Ascending aorta (tissue), 2 donors: ENCODE results near the gene CTNNA2. TPM values are rescaled to one million over a fixed set of nuclear protein-coding genes. Genes with fewer than 3 reads are reported as not detected.
"Not testable (repeated sequence)": the region's sequence is repeated elsewhere in the genome, so short reads cannot be mapped to it uniquely, and the experiment has no call there.

Source experiments
- DNase-seq, 2 donors: peaks; one replicate each; pipeline ENCODE4 v3.0.0-alpha.2; 2019; ENCODE audit warnings: low spot score in 2 of 2
- H3K27ac ChIP-seq, 2 donors: fragments of 200-600 bp; sonication (generic); one replicate each; pipeline ENCODE4 v1.5.1; 2016 to 2017; ENCODE audit warnings: mild to moderate bottlenecking in 1 of 2
- H3K27me3 ChIP-seq: fragments of 200-600 bp; sonication (generic); one replicate; pipeline ENCODE4 v1.5.1; 2017
- H3K36me3 ChIP-seq, 2 donors: fragments of 200-600 bp; sonication (generic); one replicate each; pipeline ENCODE4 v1.5.1; 2016
- H3K4me1 ChIP-seq, 2 donors: fragments of 200-600 bp; sonication (generic); one replicate each; pipeline ENCODE4 v1.5.1; 2016 to 2017; ENCODE audit warnings: mild to moderate bottlenecking in 1 of 2
- H3K4me3 ChIP-seq, 2 donors: fragments of 200-600 bp; sonication (generic); one replicate each; pipeline ENCODE4 v1.5.1; 2016 to 2017; ENCODE audit warnings: mild to moderate bottlenecking in 1 of 2
- H3K9me3 ChIP-seq, 2 donors: fragments of 200-600 bp; sonication (generic); one replicate each; pipeline ENCODE4 v1.5.1; 2016
- CTCF ChIP-seq, 3 experiments: fragments of 200-600 bp in 2 of 3; fragments of 450-650 bp in 1 of 3; sonication (generic) in 2 of 3; IDR thresholded peaks; one replicate each; pipeline ENCODE4 v1.5.1; 2016 to 2019; ENCODE audit warnings: antibody characterized with exemption in 3 of 3, mild to moderate bottlenecking in 1 of 3, moderate library complexity in 1 of 3
- intact Hi-C: fragments of 100-400 bp; cut with DNase I; formaldehyde crosslinking; loops from one replicate; pipeline ENCODE4 v1.15.1; 2023
- total RNA-seq: library from RNA; depleted of rRNA; stranded (reverse); fragments of >200 nt; gene quantifications from one replicate; pipeline ENCODE4 v1.1.0, GENCODE V29; 2016

Gene CTNNA2
- total RNA-seq, 1 donor from 2014 or later: not detected

- Histone ChIP-seq H3K27ac (no peak overlapping the region), H3K9me3 (no peaks in the 10 kb centered on the region), H3K36me3 (no peaks in the 10 kb centered on the region), H3K4me3 (no peak overlapping the region), H3K27me3 (no peaks in the 10 kb centered on the region), H3K4me1 (no peaks in the 10 kb centered on the region)
- intact Hi-C loops: no loop called here
- TF ChIP-seq CTCF (IDR thresholded peaks at IDR 0.05): no peak
- DNase-seq: no peak
Observed at GRCh38 chr2:80135001-80135400, 622.1 kb downstream of the CTNNA2 start.

- Histone ChIP-seq H3K9me3 (no peaks in the 10 kb centered on the region), H3K4me1 (no peaks in the 10 kb centered on the region), H3K36me3 (no peaks in the 10 kb centered on the region), H3K4me3 (no peak overlapping the region), H3K27ac (no peak overlapping the region), H3K27me3 (no peaks in the 10 kb centered on the region)
- no peak for DNase-seq
- no peak for TF ChIP-seq CTCF (IDR thresholded peaks at IDR 0.05)
- intact Hi-C loops: no loop called here
Observed at GRCh38 chr2:80136338-80136737, 623.5 kb downstream of the CTNNA2 start.

GRCh38 chr2:80139001-80139400 is 626.1 kb downstream of the CTNNA2 start:
- intact Hi-C loops: no loop called here
- Histone ChIP-seq H3K36me3 (no peaks in the 10 kb centered on the region), H3K4me3 (no peak overlapping the region), H3K4me1 (no peaks in the 10 kb centered on the region), H3K27ac (no peak overlapping the region), H3K27me3 (no peaks in the 10 kb centered on the region), H3K9me3 (no peaks in the 10 kb centered on the region)
- no peak for TF ChIP-seq CTCF (IDR thresholded peaks at IDR 0.05)
- no peak for DNase-seq

GRCh38 chr2:80141007-80141726 is 628.3 kb downstream of the CTNNA2 start:
- H3K4me3 ChIP-seq: no peak overlapping the region
- TF ChIP-seq CTCF (IDR thresholded peaks at IDR 0.05): no peak
- no peaks in the 10 kb centered on the region for H3K4me1 ChIP-seq
- no peak overlapping the region for H3K27ac ChIP-seq
- no peaks in the 10 kb centered on the region for H3K27me3 ChIP-seq
- DNase-seq: no peak
- intact Hi-C loops: no loop called here
- H3K36me3 ChIP-seq: no peaks in the 10 kb centered on the region
- no peaks in the 10 kb centered on the region for H3K9me3 ChIP-seq

- Histone ChIP-seq H3K4me1 (no peaks in the 10 kb centered on the region), H3K27ac (no peak overlapping the region), H3K36me3 (no peaks in the 10 kb centered on the region), H3K4me3 (no peak overlapping the region), H3K27me3 (no peaks in the 10 kb centered on the region), H3K9me3 (no peaks in the 10 kb centered on the region)
- TF ChIP-seq CTCF (IDR thresholded peaks at IDR 0.05): no peak
- intact Hi-C loops: no loop called here
- DNase-seq: no peak
Observed at GRCh38 chr2:80145499-80145898, 632.6 kb downstream of the CTNNA2 start.

- H3K27ac ChIP-seq, H3K9me3 ChIP-seq, H3K27me3 ChIP-seq, H3K4me1 ChIP-seq, H3K36me3 ChIP-seq, intact Hi-C loops, H3K4me3 ChIP-seq, DNase-seq: not testable (repeated sequence)
Observed at GRCh38 chr2:80146757-80147156, 633.9 kb downstream of the CTNNA2 start.
